Activated B cell treated with CpG ODN at 0.5 μM for 24 hours (primary cell): ENCODE results near the gene ZNF544. TPM values are rescaled to one million over a fixed set of nuclear protein-coding genes. Genes with fewer than 3 reads are reported as not detected.

ENCODE experiments used
- ATAC-seq: fragments of 200-7000 bp; cut with Tn5 transposase; one replicate; pipeline ENCODE4 v1.10.0; 2021; ENCODE audit warnings: low read depth, mild to moderate bottlenecking, moderate library complexity
- CTCF ChIA-PET: fragments of 350-600 bp; sonication (Branson Sonifier 250); formaldehyde crosslinking; loops from one replicate; lab custom pipeline; 2021; ENCODE audit warnings: antibody characterized with exemption; lab: Charles Lee
- POLR2A ChIA-PET: fragments of 350-600 bp; sonication (Branson Sonifier 250); formaldehyde crosslinking; loops from one replicate; lab custom pipeline; 2021; ENCODE audit warnings: antibody characterized with exemption; lab: Charles Lee
- DNase-seq: peaks from one replicate; pipeline ENCODE4 v3.0.0; 2022
- H3K27ac Mint-ChIP-seq: one replicate; pipeline ENCODE4 v1.8.0; 2020; ENCODE audit warnings: mixed read lengths
- H3K27me3 Mint-ChIP-seq: one replicate; pipeline ENCODE4 v1.8.0; 2021; ENCODE audit warnings: mixed read lengths
- H3K36me3 Mint-ChIP-seq: one replicate; pipeline ENCODE4 v1.8.0; 2021; ENCODE audit warnings: low read depth, mixed read lengths
- H3K4me1 Mint-ChIP-seq: one replicate; pipeline ENCODE4 v1.8.0; 2021; ENCODE audit warnings: mixed read lengths
- H3K4me3 Mint-ChIP-seq: one replicate; pipeline ENCODE4 v1.8.0; 2020; ENCODE audit warnings: mild to moderate bottlenecking, mixed read lengths
- H3K9me3 Mint-ChIP-seq: one replicate; pipeline ENCODE4 v1.8.0; 2020; ENCODE audit warnings: mixed read lengths
- intact Hi-C: fragments of 100-400 bp; cut with micrococcal nuclease; formaldehyde crosslinking; loops from one replicate; pipeline ENCODE4 v1.15.1; 2024
- total RNA-seq: library from RNA; stranded (reverse); gene quantifications from 2 replicates; pipeline ENCODE4 v1.2.3, GENCODE V29; 2022
- TF ChIP-seq, protein P1 (sequence below): fragments of 200-600 bp; IDR thresholded peaks from one replicate; pipeline ENCODE4 v1.8.0; 2022; ENCODE audit warnings: antibody characterized with exemption, mild to moderate bottlenecking

ZNF544 gene
- total RNA-seq, 1 donor from 2014 or later, result 61.7 TPM

DNA sequence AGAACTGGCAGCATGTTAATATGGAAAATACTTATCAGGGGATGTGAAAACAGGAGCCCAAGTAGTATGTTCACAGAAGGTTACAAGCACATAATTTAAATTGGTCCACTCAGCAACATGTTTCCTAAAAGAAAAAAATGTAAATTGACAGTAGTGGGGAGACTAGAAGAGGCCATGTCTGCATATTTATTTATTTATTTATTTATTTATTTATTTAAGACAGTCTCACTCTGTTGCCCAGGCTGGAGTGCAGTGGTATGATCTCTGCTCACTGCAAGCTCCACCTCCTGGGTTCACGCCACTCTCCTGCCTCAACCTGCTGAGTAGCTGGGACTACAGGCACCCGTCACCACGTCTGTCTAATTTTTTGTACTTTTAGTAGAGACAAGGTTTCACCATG, 36.4 kb downstream of the ZNF544 start:
- Mint-ChIP-seq H3K9me3 (peaks cover 20% of the 10 kb centered on the region), H3K27ac (no peak overlapping the region), H3K4me3 (no peak overlapping the region), H3K4me1 (no peaks in the 10 kb centered on the region), H3K36me3 (peaks cover 55% of the 10 kb centered on the region), H3K27me3 (no peaks in the 10 kb centered on the region)
- ATAC-seq (no peak), DNase-seq (no peak)
- POLR2A ChIA-PET, result no interaction called here
- intact Hi-C loops, result no loop called here
- CTCF ChIA-PET, result no interaction called here
- TF ChIP-seq, protein P1, sequence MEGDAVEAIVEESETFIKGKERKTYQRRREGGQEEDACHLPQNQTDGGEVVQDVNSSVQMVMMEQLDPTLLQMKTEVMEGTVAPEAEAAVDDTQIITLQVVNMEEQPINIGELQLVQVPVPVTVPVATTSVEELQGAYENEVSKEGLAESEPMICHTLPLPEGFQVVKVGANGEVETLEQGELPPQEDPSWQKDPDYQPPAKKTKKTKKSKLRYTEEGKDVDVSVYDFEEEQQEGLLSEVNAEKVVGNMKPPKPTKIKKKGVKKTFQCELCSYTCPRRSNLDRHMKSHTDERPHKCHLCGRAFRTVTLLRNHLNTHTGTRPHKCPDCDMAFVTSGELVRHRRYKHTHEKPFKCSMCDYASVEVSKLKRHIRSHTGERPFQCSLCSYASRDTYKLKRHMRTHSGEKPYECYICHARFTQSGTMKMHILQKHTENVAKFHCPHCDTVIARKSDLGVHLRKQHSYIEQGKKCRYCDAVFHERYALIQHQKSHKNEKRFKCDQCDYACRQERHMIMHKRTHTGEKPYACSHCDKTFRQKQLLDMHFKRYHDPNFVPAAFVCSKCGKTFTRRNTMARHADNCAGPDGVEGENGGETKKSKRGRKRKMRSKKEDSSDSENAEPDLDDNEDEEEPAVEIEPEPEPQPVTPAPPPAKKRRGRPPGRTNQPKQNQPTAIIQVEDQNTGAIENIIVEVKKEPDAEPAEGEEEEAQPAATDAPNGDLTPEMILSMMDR, result no peak

DNA sequence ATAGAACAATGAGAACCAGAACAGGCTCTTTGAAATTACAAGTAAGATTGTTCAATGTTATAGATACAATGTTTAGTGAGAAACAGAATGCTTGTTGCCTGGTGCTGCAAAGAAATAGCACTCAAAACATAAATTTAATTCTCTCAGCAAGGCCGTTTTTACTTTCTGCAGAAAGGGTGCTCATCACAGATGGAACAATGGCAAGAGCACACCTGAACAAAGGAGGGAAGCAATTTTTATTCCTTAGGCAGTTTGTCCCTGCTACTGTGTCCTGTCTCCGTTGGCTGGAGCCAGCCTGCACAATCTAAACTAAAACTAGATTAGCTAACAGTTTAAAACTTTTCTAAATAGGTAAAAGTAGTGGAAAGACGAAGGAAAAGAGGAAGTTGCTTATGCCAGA, 39.6 kb downstream of the ZNF544 start:
- no peak overlapping the region for H3K27ac Mint-ChIP-seq
- no peaks in the 10 kb centered on the region for H3K4me1 Mint-ChIP-seq
- POLR2A ChIA-PET, result no interaction called here
- H3K36me3 Mint-ChIP-seq, result peaks cover 48% of the 10 kb centered on the region
- DNase-seq, result no peak
- TF ChIP-seq, protein P1, result no peak
- peaks cover 12% of the 10 kb centered on the region for H3K9me3 Mint-ChIP-seq
- H3K27me3 Mint-ChIP-seq, result no peaks in the 10 kb centered on the region
- CTCF ChIA-PET, result no interaction called here
- H3K4me3 Mint-ChIP-seq, result no peak overlapping the region
- intact Hi-C loops, result no loop called here
- no peak for ATAC-seq

DNA sequence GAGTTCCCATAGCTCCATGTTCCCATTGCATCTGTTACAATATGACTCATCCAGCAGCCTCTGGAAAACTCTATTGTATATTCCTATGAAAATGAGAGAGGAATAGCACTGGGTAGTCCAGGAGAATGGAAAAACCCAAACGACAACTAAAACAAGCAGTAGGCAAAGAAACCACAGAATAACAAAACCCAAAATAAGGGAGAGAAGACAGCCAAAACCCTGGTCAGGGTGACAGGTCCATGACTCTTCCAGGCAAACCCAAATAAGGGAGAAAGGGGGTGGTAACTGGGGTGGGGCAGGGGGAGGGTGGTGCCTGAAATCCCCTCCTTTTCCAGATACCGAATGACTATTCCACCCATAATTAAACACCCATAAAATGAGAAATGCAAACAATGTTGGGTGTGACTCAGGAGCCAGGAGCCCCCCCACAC, 46.1 kb downstream of the ZNF544 start:
- peaks cover 51% of the 10 kb centered on the region for H3K36me3 Mint-ChIP-seq

DNA sequence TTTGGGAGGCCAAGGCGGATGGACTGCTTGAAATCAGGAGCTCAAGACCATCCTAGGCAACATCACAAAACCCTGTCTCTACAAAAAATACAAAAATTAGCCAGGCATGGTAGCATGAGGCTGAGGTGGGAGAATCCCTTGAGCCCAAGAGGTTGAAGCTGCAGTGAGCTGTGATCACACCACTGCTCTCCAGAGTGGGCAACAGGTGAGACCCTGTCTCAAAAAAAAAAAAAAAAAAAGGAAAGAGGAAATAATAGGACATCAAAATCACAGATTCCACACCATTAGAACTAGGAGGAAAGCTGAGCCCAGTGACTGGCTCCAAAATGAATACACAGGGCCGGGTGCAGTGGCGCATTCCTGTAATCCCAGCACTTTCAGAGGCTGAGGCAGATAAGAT, 46.9 kb downstream of the ZNF544 start:
- DNase-seq, result no peak
- TF ChIP-seq, protein P1, result no peak
- Mint-ChIP-seq H3K4me1 (peaks cover 31% of the 10 kb centered on the region), H3K27me3 (no peaks in the 10 kb centered on the region), H3K9me3 (peaks cover 11% of the 10 kb centered on the region), H3K4me3 (no peak overlapping the region), H3K27ac (no peak overlapping the region), H3K36me3 (peaks cover 47% of the 10 kb centered on the region)
- ChIA-PET CTCF (no interaction called here), POLR2A (interaction anchor here (0.6 to 1.0 kb wide), 3 partner anchors 157 to 284 kb away, joined by 3 to 7 read pairs (median 3); no protein-coding TSS in a partner anchor)
- intact Hi-C loops, result loop anchor here (5.0 kb wide), 1 partner anchor 48 kb away; the partner anchor contains the start of gene ZNF544
- no peak for ATAC-seq

More for the DNA sequence above, 46.1 kb downstream of the ZNF544 start:
- no peak overlapping the region for H3K27ac Mint-ChIP-seq
- no peak overlapping the region for H3K4me3 Mint-ChIP-seq
- POLR2A ChIA-PET, result interaction anchor here (1.0 kb wide), 1 partner anchor 285 kb away, joined by 3 read pairs; no protein-coding TSS in a partner anchor
- H3K27me3 Mint-ChIP-seq, result no peaks in the 10 kb centered on the region
- TF ChIP-seq, protein P1, result no peak
- ATAC-seq (no peak), DNase-seq (no peak)
- intact Hi-C loops, result loop anchor here (5.0 kb wide), 1 partner anchor 47 kb away; the partner anchor contains the start of gene ZNF544
- CTCF ChIA-PET, result no interaction called here
- peaks cover 23% of the 10 kb centered on the region for H3K4me1 Mint-ChIP-seq
- peaks cover 13% of the 10 kb centered on the region for H3K9me3 Mint-ChIP-seq

DNA sequence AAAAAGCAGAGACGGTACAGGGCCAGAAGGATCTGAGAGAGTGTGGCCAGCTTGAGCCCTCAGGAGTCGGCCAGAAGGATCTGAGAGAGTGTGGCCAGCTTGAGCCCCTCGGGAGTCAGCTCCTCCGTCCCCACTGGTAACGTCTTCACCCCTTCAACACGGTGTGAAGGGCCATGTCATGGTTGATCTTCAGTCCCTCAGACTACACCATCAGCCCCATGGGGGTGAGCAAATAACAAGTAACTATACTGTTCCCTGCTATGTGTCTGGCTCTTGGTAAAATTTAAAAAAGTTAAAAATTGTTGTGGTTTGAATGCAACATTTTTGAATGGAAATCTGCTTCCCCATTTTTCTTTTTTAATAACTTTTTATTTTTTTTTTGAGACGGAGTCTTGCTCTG, 48.5 kb downstream of the ZNF544 start:
- Mint-ChIP-seq H3K36me3 (peaks cover 31% of the 10 kb centered on the region), H3K9me3 (peaks cover 8% of the 10 kb centered on the region), H3K27ac (no peak overlapping the region), H3K4me3 (peak overlapping the region; percentile 44), H3K4me1 (peaks cover 42% of the 10 kb centered on the region), H3K27me3 (no peaks in the 10 kb centered on the region)
- TF ChIP-seq, protein P1, result no peak
- ChIA-PET CTCF (no interaction called here), POLR2A (no interaction called here)
- DNase-seq (no peak), ATAC-seq (no peak)
- intact Hi-C loops, result loop anchor here (5.0 kb wide), 1 partner anchor 50 kb away; the partner anchor contains the start of gene ZNF544
